GM21529 (cell line): ENCODE measurements around the gene RANBP1.
A peak's percentile ranks its signal among the peaks of the same experiment; 100 is the strongest.

Source experiments
- ATAC-seq: cut with Tn5 transposase; IDR thresholded peaks from one replicate; pipeline ENCODE4 v1.9.1; 2021; ENCODE audit not compliant: unreplicated experiment

The RANBP1 gene

GRCh38 chr22:20106849-20107237 is 9.1 kb upstream of the RANBP1 start:
- no peak for ATAC-seq

- no peak for ATAC-seq
These were observed 8.4 kb upstream of the RANBP1 start for GRCh38 chr22:20107471-20107901.

- ATAC-seq: no peak
These were observed 7.8 kb upstream of the RANBP1 start for GRCh38 chr22:20107951-20108756.

- no peak for ATAC-seq
These were observed 7.1 kb upstream of the RANBP1 start for GRCh38 chr22:20108757-20109230.

GRCh38 chr22:20109411-20110358 is 6.2 kb upstream of the RANBP1 start:
- no peak for ATAC-seq

GRCh38 chr22:20110359-20110985 is 5.4 kb upstream of the RANBP1 start:
- ATAC-seq: no peak

- ATAC-seq: no peak
These were observed 4.7 kb upstream of the RANBP1 start for GRCh38 chr22:20111045-20111688.

- ATAC-seq: no peak
These were observed 3.9 kb upstream of the RANBP1 start for GRCh38 chr22:20111689-20112622.

GRCh38 chr22:20112623-20113511 is 3.0 kb upstream of the RANBP1 start:
- no peak for ATAC-seq

- ATAC-seq: no peak
These were observed 2.2 kb upstream of the RANBP1 start for GRCh38 chr22:20113551-20114310.

- no peak for ATAC-seq
These were observed 1.1 kb upstream of the RANBP1 start for GRCh38 chr22:20114506-20115475.

GRCh38 chr22:20116376-20116950 is 559 bp downstream of the RANBP1 start:
- ATAC-seq: no peak

GRCh38 chr22:20116951-20117632 is 1.2 kb downstream of the RANBP1 start, which contains the start of gene TRMT2A:
Gene TRMT2A, minus strand, starts transcription at chr22:20117226. Its CDS starts 320 bp downstream, at chr22:20116906.
- ATAC-seq: peak; percentile 63

- ATAC-seq: peak; percentile 26
These were observed 1.9 kb downstream of the RANBP1 start for GRCh38 chr22:20117633-20118299.
